Spleen (tissue), 13 donors: ENCODE data around the gene TMEM259. TPM values are rescaled to one million over a fixed set of nuclear protein-coding genes. Genes with fewer than 3 reads are reported as not detected.

Experiments
- DNase-seq: peaks from one replicate; pipeline ENCODE4 v3.0.0-alpha.2; 2020
- H3K27ac ChIP-seq, 8 donors: fragments of 200-600 bp; sonication (generic) in 7 of 8; 1 replicate in 4 of 8; 2 replicates in 4 of 8; pipeline versions ENCODE4 v1.5.0 to v1.8.0; 2016 to 2021; ENCODE audit warnings: inconsistent platforms in 4 of 8, mild to moderate bottlenecking in 4 of 8, moderate library complexity in 1 of 8
- H3K27me3 ChIP-seq, 7 donors: fragments of 200-600 bp; sonication (generic) in 6 of 7; replicated peaks in 1 of 7; 1 replicate in 4 of 7; 2 replicates in 3 of 7; pipeline versions ENCODE4 v1.5.0 to v1.8.0; 2016 to 2021; ENCODE audit warnings: inconsistent platforms in 3 of 7, mild to moderate bottlenecking in 1 of 7
- H3K36me3 ChIP-seq, 6 donors: fragments of 200-600 bp; sonication (generic) in 5 of 6; 1 replicate in 4 of 6; 2 replicates in 2 of 6; pipeline versions ENCODE4 v1.5.0 to v1.8.0; 2016 to 2021; ENCODE audit warnings: inconsistent platforms in 2 of 6
- H3K4me1 ChIP-seq, 6 donors: fragments of 200-600 bp; sonication (generic) in 5 of 6; 1 replicate in 3 of 6; 2 replicates in 3 of 6; pipeline versions ENCODE4 v1.5.0 to v1.8.0; 2016 to 2021; ENCODE audit warnings: inconsistent platforms in 3 of 6
- H3K4me3 ChIP-seq, 8 donors: fragments of 200-600 bp; sonication (generic) in 7 of 8; 1 replicate in 4 of 8; 2 replicates in 4 of 8; pipeline versions ENCODE4 v1.5.0 to v1.8.0; 2016 to 2021; ENCODE audit warnings: inconsistent platforms in 4 of 8, mild to moderate bottlenecking in 4 of 8, moderate library complexity in 2 of 8
- H3K9me3 ChIP-seq, 8 donors: fragments of 200-600 bp; sonication (generic) in 7 of 8; 1 replicate in 4 of 8; 2 replicates in 4 of 8; pipeline versions ENCODE4 v1.5.0 to v1.8.0; 2016 to 2021; ENCODE audit warnings: inconsistent platforms in 4 of 8
- CTCF ChIP-seq, 11 experiments: fragments of 200-600 bp in 7 of 11; fragments of 450-650 bp in 4 of 11; sonication (generic) in 4 of 11; IDR thresholded peaks in 8 of 11; conservative IDR thresholded peaks in 3 of 11; 1 replicate in 7 of 11; 2 replicates in 4 of 11; pipeline versions ENCODE4 v1.4.0 to v1.8.0; 2016 to 2021; ENCODE audit warnings: antibody characterized with exemption in 11 of 11, inconsistent platforms in 4 of 11, mild to moderate bottlenecking in 1 of 11
- POLR2A ChIP-seq, 3 donors: fragments of 450-650 bp; IDR thresholded peaks; one replicate each; pipeline ENCODE4 v1.5.1; 2017; ENCODE audit warnings: antibody characterized with exemption in 3 of 3, mild to moderate bottlenecking in 1 of 3
- POLR2AphosphoS5 ChIP-seq, 3 donors: sonication (generic); formaldehyde crosslinking; IDR thresholded peaks; one replicate each; pipeline ENCODE4 v1.5.1; 2017; ENCODE audit warnings: antibody characterized with exemption in 3 of 3
- WGBS, 5 donors: extraction: QIAGEN DNeasy Blood & Tissue Kit in 3 of 5; methylation state at CpG; one replicate each; pipeline versions ENCODE4 v1.1.5 to v1.1.7; 2013 to 2018; 5-methylcytosine and 5-hydroxymethylcytosine counted together
- intact Hi-C: fragments of 100-400 bp; cut with DNase I; formaldehyde crosslinking; loops from one replicate; pipeline ENCODE4 v1.15.0; 2023; ENCODE audit warnings: low total_unique reads
- long read RNA-seq, 2 donors: transcript quantifications; one replicate each; lab custom pipeline, GENCODE V29; 2026
- polyA plus RNA-seq, 3 donors: library from polyadenylated mRNA; stranded (reverse); fragments of 200-250 nt; gene quantifications; one replicate each; pipeline ENCODE4 v1.2.1, GENCODE V29; 2013
- total RNA-seq, 7 donors: library from RNA; depleted of rRNA in 3 of 7; stranded (reverse); fragments of >200 nt in 3 of 7; fragmentation: NEBNext Ultra II Directional in 4 of 7; extraction: Animal tissue kit (Norgen Biotek cat#: 25700) in 4 of 7; gene quantifications; one replicate each; pipeline versions ENCODE4 v1.1.0 to v1.2.1, GENCODE V29; 2016 to 2021
- donor health status: healthy with polysubstance abuse.
- donor health status: DM: no; HTN: no; CAD: no; lungs with moderate emphysema.
- donor health status: DM: no; HTN: no; CAD: no.
- donor health status: Bipolar disorder and iron deficiency.
- donor health status: healthy.
- donor health status: DM: no; HTN: no; CAD: no.
- donor health status: DM: yes; HTN: yes; CAD: no.

The TMEM259 gene
- total RNA-seq = 100 to 1,000 TPM; 187 to 275 (median 240) TPM
- polyA plus RNA-seq = 100 to 1,000 TPM; 172 to 560 (median 460) TPM
- long read RNA-seq, donor 1, transcript TMEM259-202 (11 exons, 2,748 nt) = minor isoform, 6 of 26 reads
- long read RNA-seq, donor 1, transcript TMEM259-208 (1 exons, 1,637 nt) = major isoform, 15 of 26 reads
- long read RNA-seq, donor 1, partial matches to known transcripts = 5 of 26 reads
- long read RNA-seq, donor 1, other reads (novel, unspliced or antisense) = 0 of 26 reads
- long read RNA-seq, donor 2, transcript TMEM259-202 (11 exons, 2,748 nt) = minor isoform, 12 of 66 reads
- long read RNA-seq, donor 2, transcript TMEM259-208 (1 exons, 1,637 nt) = major isoform, 15 of 66 reads
- long read RNA-seq, donor 2, partial matches to known transcripts = 0 of 66 reads
- long read RNA-seq, donor 2, other reads (novel, unspliced or antisense) = 37 of 66 reads

- 0 to 1% (median 0%) methylated on average over 41 to 68 of the region's 68 CpGs for WGBS, 5 donors
- Histone ChIP-seq H3K4me3 (peak within 1 kb of the TSS; percentile 61 to 91 (median 82)), H3K9me3 (no peaks in the 10 kb centered on the region), H3K36me3 (peaks cover 0 to 24% (median 0%) of the 10 kb centered on the region in 6 donors), H3K27ac (peak within 1 kb of the TSS; percentile 80 to 98 (median 96)), H3K4me1 (peaks cover 46 to 87% (median 67%) of the 10 kb centered on the region in 6 donors), H3K27me3 (peaks cover 0 to 1% (median 0%) of the 10 kb centered on the region in 7 donors)
- TF ChIP-seq POLR2AphosphoS5 (IDR thresholded peaks at IDR 0.05) (peak in 2 of 3 donors; percentile 88 to 96), CTCF (IDR thresholded peaks at IDR 0.05 in 8 of 11, conservative IDR thresholded peaks at IDR 0.05 in 3 of 11) (peak in 2 of 11 experiments; percentile 21 to 47), POLR2A (IDR thresholded peaks at IDR 0.05) (peak in 2 of 3 donors; percentile 39 to 42)
- DNase-seq = peak; percentile 100
- intact Hi-C loops = loop anchor here (10.0 kb wide), 1 partner anchor 54 kb away; no protein-coding TSS in a partner anchor
Measured at GRCh38 chr19:1020868-1021425, at the start of gene TMEM259. Gene TMEM259 (minus strand): TSS chr19:1021123. CDS start chr19:1020996, 127 bp downstream.

GRCh38 chr19:1070576-1070930, 49.6 kb upstream of the TMEM259 start:
- Histone ChIP-seq H3K27ac (peak overlapping the region in 6 of 8 donors; percentile 90 to 98 (median 96)), H3K36me3 (peaks cover 0 to 70% (median 43%) of the 10 kb centered on the region in 6 donors), H3K4me3 (no peak overlapping the region), H3K27me3 (peaks cover 0 to 18% (median 0%) of the 10 kb centered on the region in 7 donors), H3K9me3 (no peaks in the 10 kb centered on the region), H3K4me1 (peaks cover 60 to 100% (median 94%) of the 10 kb centered on the region in 6 donors)
- peak; percentile 77 for DNase-seq
- TF ChIP-seq POLR2AphosphoS5 (IDR thresholded peaks at IDR 0.05) (no peak), CTCF (IDR thresholded peaks at IDR 0.05 in 8 of 11, conservative IDR thresholded peaks at IDR 0.05 in 3 of 11) (no peak), POLR2A (IDR thresholded peaks at IDR 0.05) (no peak)
- intact Hi-C loops = loop anchor here (10.0 kb wide), 1 partner anchor 46 kb away; the partner anchor contains the start of genes CNN2, RNU6-2 and TMEM259
- WGBS, 5 donors = 57 to 90% (median 75%) methylated on average over 18 to 21 of the region's 21 CpGs

DNA sequence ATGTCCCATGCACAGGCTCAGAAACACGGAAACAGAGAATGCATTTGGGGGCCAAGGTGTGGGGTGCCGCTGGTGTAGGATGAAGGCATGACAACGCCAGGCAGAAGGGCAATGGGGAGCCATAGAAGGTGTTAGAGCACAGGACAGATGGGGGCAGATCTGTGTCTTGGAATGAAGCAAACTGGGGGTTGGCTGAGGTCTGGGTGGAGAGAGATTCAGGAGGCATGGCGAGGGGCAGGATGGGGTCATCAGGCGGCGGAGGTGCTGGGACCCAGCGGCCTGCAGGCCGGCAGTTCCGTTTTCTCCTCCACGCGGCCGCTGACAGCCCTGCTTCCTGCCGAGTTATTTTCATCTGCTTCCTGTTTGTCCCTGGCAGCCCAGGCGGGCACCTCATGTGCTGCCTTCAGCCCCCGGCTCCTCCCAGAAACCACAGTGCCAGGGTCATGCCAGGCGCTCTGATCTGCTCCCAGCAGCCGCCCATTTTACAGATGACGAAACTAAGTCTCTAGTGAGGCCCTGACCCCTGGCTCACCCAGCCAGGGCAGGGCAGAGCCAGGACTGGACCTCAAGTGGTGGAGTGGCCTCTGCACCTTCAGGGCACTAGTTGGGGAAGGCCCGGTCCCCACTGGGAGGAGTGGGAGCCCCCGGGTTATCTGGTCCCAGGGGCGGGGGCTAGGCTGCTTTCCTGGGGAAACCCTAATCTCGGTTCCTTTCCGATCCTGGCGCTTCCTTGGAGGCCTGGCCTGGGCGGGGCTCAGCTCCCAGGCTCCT, 48.3 kb upstream of the TMEM259 start:
- H3K27ac ChIP-seq = peak overlapping the region; percentile 80 to 98 (median 95)
- H3K9me3 ChIP-seq = no peaks in the 10 kb centered on the region
- peaks cover 0 to 18% (median 0%) of the 10 kb centered on the region in 7 donors for H3K27me3 ChIP-seq
- 10 to 16% (median 13%) methylated on average over 22 to 25 of the region's 25 CpGs for WGBS, 5 donors
- intact Hi-C loops = no loop called here
- peak overlapping the region; percentile 77 to 97 (median 87) for H3K4me3 ChIP-seq
- DNase-seq = peak; percentile 97
- H3K36me3 ChIP-seq = peaks cover 0 to 57% (median 40%) of the 10 kb centered on the region in 6 donors
- TF ChIP-seq CTCF (IDR thresholded peaks at IDR 0.05 in 8 of 11, conservative IDR thresholded peaks at IDR 0.05 in 3 of 11) = peak in 6 of 11 experiments; percentile 7 to 46 (median 37)
- peak; percentile 91 to 95 (median 92) for TF ChIP-seq POLR2AphosphoS5 (IDR thresholded peaks at IDR 0.05)
- TF ChIP-seq POLR2A (IDR thresholded peaks at IDR 0.05) = no peak
- H3K4me1 ChIP-seq = peaks cover 61 to 100% (median 94%) of the 10 kb centered on the region in 6 donors
